Aorta (tissue), 5 donors: Measurements from ENCODE around the gene HINFP. TPM values are rescaled to one million over a fixed set of nuclear protein-coding genes. Genes with fewer than 3 reads are reported as not detected.
A peak's percentile ranks its signal among the peaks of the same experiment; 100 is the strongest.
"Not testable (repeated sequence)": the region's sequence is repeated elsewhere in the genome, so short reads cannot be mapped to it uniquely, and the experiment has no call there.

Experiments used
- ATAC-seq: fragments of 200-7000 bp; cut with Tn5 transposase; one replicate; pipeline ENCODE4 v1.9.1; 2022; ENCODE audit warnings: moderate library complexity; ENCODE audit not compliant: low FRiP score
- DNase-seq, 2 donors: peaks; one replicate each; pipeline ENCODE4 v3.0.0-alpha.2; 2020
- H3K27ac ChIP-seq, 2 donors: one replicate each; pipeline ENCODE4 v1.5.1; 2013; ENCODE audit warnings: low read length in 2 of 2, mild to moderate bottlenecking in 2 of 2, moderate library complexity in 2 of 2, control low read depth in 1 of 2, inconsistent platforms in 1 of 2, low read depth in 1 of 2
- H3K27me3 ChIP-seq, 2 donors: one replicate each; pipeline ENCODE4 v1.6.1; 2013; ENCODE audit warnings: control low read depth in 1 of 2, low read length in 1 of 2, mild to moderate bottlenecking in 1 of 2, moderate library complexity in 1 of 2; ENCODE audit not compliant: insufficient read depth in 2 of 2, control insufficient read depth in 1 of 2
- H3K36me3 ChIP-seq, 2 donors: one replicate each; pipeline ENCODE4 v1.6.1; 2013; ENCODE audit warnings: control low read depth in 1 of 2, low read length in 1 of 2, mild to moderate bottlenecking in 1 of 2; ENCODE audit not compliant: insufficient read depth in 2 of 2, control insufficient read depth in 1 of 2
- H3K4me1 ChIP-seq, 2 donors: one replicate each; pipeline ENCODE4 v1.6.1; 2013; ENCODE audit warnings: low read length in 2 of 2, control low read depth in 1 of 2, mild to moderate bottlenecking in 1 of 2, moderate library complexity in 1 of 2; ENCODE audit not compliant: insufficient read depth in 2 of 2, control insufficient read depth in 1 of 2
- H3K4me3 ChIP-seq, 2 donors: one replicate each; pipeline ENCODE4 v1.5.1; 2013; ENCODE audit warnings: low read length in 2 of 2, control low read depth in 1 of 2, mild to moderate bottlenecking in 1 of 2
- H3K9me3 ChIP-seq: one replicate; pipeline ENCODE4 v1.6.1; 2013; ENCODE audit warnings: mild to moderate bottlenecking, low read length; ENCODE audit not compliant: control insufficient read depth
- WGBS, 2 donors: extraction: QIAGEN DNeasy Blood & Tissue Kit; methylation state at CpG; one replicate each; pipeline ENCODE4 v1.1.7; 2013; 5-methylcytosine and 5-hydroxymethylcytosine counted together
- intact Hi-C, 2 donors: fragments of 100-400 bp; cut with DNase I; formaldehyde crosslinking; loops; one replicate each; pipeline versions ENCODE4 v1.14.2 to v1.15.0; 2022
- polyA plus RNA-seq, 2 donors: library from polyadenylated mRNA; stranded (reverse); fragments of 200-250 nt; gene quantifications; one replicate each; pipeline ENCODE4 v1.2.3, GENCODE V29; 2013
- total RNA-seq, 2 donors: library from RNA; stranded (reverse); fragmentation: NEBNext Ultra II Directional; extraction: Animal tissue kit (Norgen Biotek cat#: 25700); gene quantifications; one replicate each; pipeline ENCODE4 v1.2.1, GENCODE V29; 2021
- donor health status: healthy with polysubstance abuse.
- donor health status: Bipolar disorder and iron deficiency.
- donor health status: DM: no; HTN: no; CAD: no.
- donor health status: DM: no; HTN: no; CAD: no.
- donor health status: DM: yes; HTN: yes; CAD: no.

HINFP gene
- total and polyA plus RNA-seq, 4 donors: 12.1 to 32.4 (median 18.7) TPM

DNA sequence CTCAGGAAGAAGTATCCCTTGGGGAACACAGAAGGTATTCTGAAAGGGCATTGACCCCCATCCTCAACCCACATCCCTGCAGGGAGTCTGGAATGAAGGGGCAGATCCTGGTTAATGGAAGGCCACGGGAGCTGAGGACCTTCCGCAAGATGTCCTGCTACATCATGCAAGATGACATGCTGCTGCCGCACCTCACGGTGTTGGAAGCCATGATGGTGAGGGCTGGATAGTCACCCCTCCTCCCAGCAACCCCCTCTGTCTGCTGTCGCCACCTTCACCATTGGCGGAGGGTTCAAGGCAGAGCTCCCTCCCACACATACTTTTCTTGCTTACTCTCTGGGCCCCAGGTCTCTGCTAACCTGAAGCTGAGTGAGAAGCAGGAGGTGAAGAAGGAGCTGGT is 32.8 kb downstream of the HINFP start:
- Histone ChIP-seq H3K9me3 (no peaks in the 10 kb centered on the region), H3K27me3 (no peaks in the 10 kb centered on the region), H3K4me3 (no peak overlapping the region), H3K27ac (no peak overlapping the region), H3K4me1 (no peaks in the 10 kb centered on the region), H3K36me3 (no peaks in the 10 kb centered on the region)
- ATAC-seq (no peak), DNase-seq (no peak)
- WGBS, 2 donors: 93 to 96% methylated on average over 6 of the region's 6 CpGs
- intact Hi-C loops: no loop called here

- Histone ChIP-seq H3K4me3 (no peak overlapping the region), H3K9me3 (no peaks in the 10 kb centered on the region), H3K27ac (no peak overlapping the region), H3K4me1 (no peaks in the 10 kb centered on the region), H3K27me3 (no peaks in the 10 kb centered on the region), H3K36me3 (no peaks in the 10 kb centered on the region)
- intact Hi-C loops: no loop called here
- no peak for ATAC-seq
- DNase-seq: no peak
- 67 to 68% methylated on average over 8 of the region's 8 CpGs for WGBS, 2 donors
Observed at GRCh38 chr11:119155733-119156492, 34.5 kb downstream of the HINFP start.

DNA sequence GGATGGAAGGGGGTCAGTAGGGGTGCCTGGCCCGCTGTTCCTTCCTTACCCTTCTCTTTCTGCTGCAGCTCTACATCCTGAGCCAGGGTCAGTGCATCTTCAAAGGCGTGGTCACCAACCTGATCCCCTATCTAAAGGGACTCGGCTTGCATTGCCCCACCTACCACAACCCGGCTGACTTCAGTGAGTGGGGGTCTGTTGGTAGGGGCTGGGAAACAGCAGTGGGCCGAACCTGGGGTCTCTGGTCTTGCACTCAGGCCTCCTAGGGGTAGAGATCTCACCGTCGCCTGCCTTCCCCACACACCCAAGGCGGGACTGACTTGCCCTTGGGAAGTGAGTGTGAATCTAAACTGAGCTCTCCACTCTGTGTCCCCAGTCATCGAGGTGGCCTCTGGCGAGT is 35.1 kb downstream of the HINFP start:
- no peak overlapping the region for H3K27ac ChIP-seq
- intact Hi-C loops: no loop called here

DNA sequence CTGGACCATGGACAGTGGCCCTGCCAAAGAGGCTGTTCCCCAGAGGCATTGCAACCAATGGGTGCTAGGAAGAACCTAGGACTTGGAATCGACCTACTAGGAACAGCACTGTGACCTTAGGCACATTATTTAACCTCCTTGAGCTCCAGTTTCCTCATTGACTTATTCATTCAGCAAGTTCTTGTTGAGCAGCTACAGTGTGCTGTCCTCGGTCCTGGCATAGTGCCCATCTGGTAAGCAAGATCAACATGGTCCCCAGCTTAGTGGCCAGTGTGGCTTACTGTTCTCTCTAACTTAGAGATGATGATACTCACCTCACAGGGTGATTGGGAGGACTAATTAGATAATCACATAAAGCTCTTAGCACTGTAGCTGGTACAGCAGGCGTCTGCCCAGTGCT is 35.7 kb downstream of the HINFP start:
- WGBS, 2 donors: 57 to 58% methylated on average over 3 of the region's 3 CpGs
- no peak for ATAC-seq
- DNase-seq: no peak
- Histone ChIP-seq H3K27ac (no peak overlapping the region), H3K4me3 (no peak overlapping the region), H3K36me3 (no peaks in the 10 kb centered on the region), H3K9me3 (no peaks in the 10 kb centered on the region), H3K27me3 (no peaks in the 10 kb centered on the region), H3K4me1 (no peaks in the 10 kb centered on the region)
- intact Hi-C loops: no loop called here

More for the DNA sequence above, 35.1 kb downstream of the HINFP start:
- Histone ChIP-seq H3K36me3 (no peaks in the 10 kb centered on the region), H3K4me3 (no peak overlapping the region), H3K9me3 (no peaks in the 10 kb centered on the region), H3K4me1 (no peaks in the 10 kb centered on the region), H3K27me3 (no peaks in the 10 kb centered on the region)
- WGBS, 2 donors: 91 to 92% methylated on average over 10 of the region's 10 CpGs
- DNase-seq (no peak), ATAC-seq (no peak)

DNA sequence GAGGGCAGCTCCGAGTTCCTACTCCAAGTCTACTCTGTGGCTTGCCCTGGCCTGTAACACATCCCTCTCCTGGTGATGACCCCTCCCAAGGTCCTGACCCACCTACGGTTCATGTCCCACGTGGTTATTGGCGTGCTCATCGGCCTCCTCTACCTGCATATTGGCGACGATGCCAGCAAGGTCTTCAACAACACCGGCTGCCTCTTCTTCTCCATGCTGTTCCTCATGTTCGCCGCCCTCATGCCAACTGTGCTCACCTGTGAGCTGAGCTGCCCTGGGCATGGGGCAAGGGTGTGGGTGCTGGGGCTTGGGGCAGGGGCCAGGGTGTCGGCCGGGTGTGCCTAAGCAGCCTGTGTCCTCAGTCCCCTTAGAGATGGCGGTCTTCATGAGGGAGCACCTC is 37.1 kb downstream of the HINFP start:
- H3K27me3 ChIP-seq: no peaks in the 10 kb centered on the region
- H3K9me3 ChIP-seq: no peaks in the 10 kb centered on the region
- no peak overlapping the region for H3K27ac ChIP-seq
- no peak for ATAC-seq
- no peak overlapping the region for H3K4me3 ChIP-seq
- intact Hi-C loops: no loop called here
- WGBS, 2 donors: 93 to 96% methylated on average over 13 of the region's 13 CpGs
- H3K36me3 ChIP-seq: no peaks in the 10 kb centered on the region
- no peak for DNase-seq
- H3K4me1 ChIP-seq: no peaks in the 10 kb centered on the region

- intact Hi-C loops: no loop called here
- WGBS, 2 donors: 95 to 98% methylated on average over 9 of the region's 9 CpGs
- Histone ChIP-seq H3K36me3 (no peaks in the 10 kb centered on the region), H3K9me3 (no peaks in the 10 kb centered on the region), H3K4me1 (no peaks in the 10 kb centered on the region), H3K4me3 (no peak overlapping the region), H3K27me3 (no peaks in the 10 kb centered on the region), H3K27ac (no peak overlapping the region)
- ATAC-seq: no peak
- no peak for DNase-seq
Observed at GRCh38 chr11:119160151-119160550, 38.8 kb downstream of the HINFP start.

GRCh38 chr11:119161871-119162270 is 40.5 kb downstream of the HINFP start:
- no peaks in the 10 kb centered on the region for H3K36me3 ChIP-seq
- H3K9me3 ChIP-seq: no peaks in the 10 kb centered on the region
- DNase-seq: no peak
- H3K4me1 ChIP-seq: no peaks in the 10 kb centered on the region
- no peak overlapping the region for H3K27ac ChIP-seq
- no peak for ATAC-seq
- H3K4me3 ChIP-seq: no peak overlapping the region
- no peaks in the 10 kb centered on the region for H3K27me3 ChIP-seq
- intact Hi-C loops: no loop called here
- 76 to 86% methylated on average over 8 of the region's 8 CpGs for WGBS, 2 donors

GRCh38 chr11:119166368-119167076 is 45.1 kb downstream of the HINFP start:
- DNase-seq (peak in 1 of 2 donors; percentile 29), ATAC-seq (no peak)
- Histone ChIP-seq H3K27me3 (no peaks in the 10 kb centered on the region), H3K9me3 (no peaks in the 10 kb centered on the region), H3K36me3 (no peaks in the 10 kb centered on the region), H3K27ac (no peak overlapping the region), H3K4me3 (no peak overlapping the region), H3K4me1 (no peaks in the 10 kb centered on the region)
- WGBS, 2 donors: 67 to 73% methylated on average over 8 of the region's 8 CpGs
- intact Hi-C loops: loop anchor here in 1 of 2 donors (5.0 kb wide), 1 partner anchor 69 kb away; a partner anchor contains a TSS

- not testable (repeated sequence) for ATAC-seq, H3K27ac ChIP-seq, H3K9me3 ChIP-seq, H3K36me3 ChIP-seq, H3K4me1 ChIP-seq, H3K27me3 ChIP-seq, H3K4me3 ChIP-seq
- intact Hi-C loops: loop anchor here in 1 of 2 donors (5.0 kb wide), 1 partner anchor 70 kb away; a partner anchor contains a TSS
- DNase-seq: peak in 1 of 2 donors; percentile 25
- 62 to 71% methylated on average over 10 of the region's 10 CpGs for whole genome bisulfite sequencing, 2 donors
Observed at GRCh38 chr11:119167077-119167458, 45.7 kb downstream of the HINFP start.
